ENCODE results near the gene CAP2. TPM values are rescaled to one million over a fixed set of nuclear protein-coding genes. Genes with fewer than 3 reads are reported as not detected.

Gene CAP2
- total RNA-seq, 3 donors from 2014 or later = 2.2 to 56.1 (median 3.4) TPM

- no peak for TF ChIP-seq CTCF (IDR thresholded peaks at IDR 0.05)
- Histone ChIP-seq H3K9me3 (no peaks in the 10 kb centered on the region), H3K4me3 (no peak overlapping the region), H3K36me3 (ENCODE audit: low read depth) (no peaks in the 10 kb centered on the region), H3K4me1 (ENCODE audit: low read depth) (no peaks in the 10 kb centered on the region)
- DNase-seq (no peak), ATAC-seq (no peak)
- intact Hi-C loops (cut with DNase I, micrococcal nuclease) = no loop called here
Measured at GRCh38 chr6:17415321-17415720, 21.9 kb downstream of the CAP2 start.

- Histone ChIP-seq H3K9me3 (no peaks in the 10 kb centered on the region), H3K36me3 (ENCODE audit: low read depth) (no peaks in the 10 kb centered on the region), H3K4me1 (ENCODE audit: low read depth) (no peaks in the 10 kb centered on the region), H3K4me3 (no peak overlapping the region)
- intact Hi-C loops (cut with DNase I, micrococcal nuclease) = no loop called here
- TF ChIP-seq CTCF (IDR thresholded peaks at IDR 0.05) = no peak
- no peak for DNase-seq
- no peak for ATAC-seq
Measured at GRCh38 chr6:17416806-17417205, 23.4 kb downstream of the CAP2 start.

- intact Hi-C loops (cut with DNase I, micrococcal nuclease) = no loop called here
- H3K9me3 ChIP-seq = no peaks in the 10 kb centered on the region
- DNase-seq (no peak), ATAC-seq (no peak)
- no peak overlapping the region for H3K4me3 ChIP-seq
- no peaks in the 10 kb centered on the region for H3K36me3 ChIP-seq (ENCODE audit: low read depth)
- TF ChIP-seq CTCF (IDR thresholded peaks at IDR 0.05) = no peak
- H3K4me1 ChIP-seq (ENCODE audit: low read depth) = no peaks in the 10 kb centered on the region
Measured at GRCh38 chr6:17417817-17418216, 24.4 kb downstream of the CAP2 start.

- intact Hi-C loops (cut with DNase I, micrococcal nuclease) = no loop called here
- ATAC-seq = no peak
- Histone ChIP-seq H3K36me3 (ENCODE audit: low read depth) (no peaks in the 10 kb centered on the region), H3K4me1 (ENCODE audit: low read depth) (no peaks in the 10 kb centered on the region), H3K4me3 (no peak overlapping the region), H3K9me3 (no peaks in the 10 kb centered on the region)
- TF ChIP-seq CTCF (IDR thresholded peaks at IDR 0.05) = no peak
- DNase-seq = no peak
Measured at GRCh38 chr6:17418281-17419188, 25.1 kb downstream of the CAP2 start.

- no peak overlapping the region for H3K4me3 ChIP-seq
- no peaks in the 10 kb centered on the region for H3K4me1 ChIP-seq (ENCODE audit: low read depth)
- H3K36me3 ChIP-seq (ENCODE audit: low read depth) = no peaks in the 10 kb centered on the region
- no peaks in the 10 kb centered on the region for H3K9me3 ChIP-seq
- ATAC-seq = no peak
- no peak for DNase-seq
- no peak for TF ChIP-seq CTCF (IDR thresholded peaks at IDR 0.05)
- intact Hi-C loops (cut with DNase I, micrococcal nuclease) = no loop called here
Measured at GRCh38 chr6:17419189-17419575, 25.8 kb downstream of the CAP2 start.
